COLO829 (cell line): ENCODE data around the gene AGAP1.

ENCODE experiments used
- DNase-seq: peaks from one replicate; pipeline ENCODE4 v3.0.0; 2012; ENCODE audit warnings: low spot score

AGAP1 gene

GRCh38 chr2:235810846-235811245 lies 317.0 kb downstream of the AGAP1 start:
- no peak for DNase-seq

- DNase-seq = no peak
Observed at GRCh38 chr2:235811446-235812184, 317.8 kb downstream of the AGAP1 start.

- DNase-seq = no peak
Observed at GRCh38 chr2:235812185-235812665, 318.4 kb downstream of the AGAP1 start.

- DNase-seq = no peak
Observed at GRCh38 chr2:235813398-235813797, 319.6 kb downstream of the AGAP1 start.

GRCh38 chr2:235820571-235820970 lies 326.7 kb downstream of the AGAP1 start:
- no peak for DNase-seq

- DNase-seq = no peak
Observed at GRCh38 chr2:235824331-235824730, 330.5 kb downstream of the AGAP1 start.

GRCh38 chr2:235825946-235826345 lies 332.1 kb downstream of the AGAP1 start:
- no peak for DNase-seq

GRCh38 chr2:235826826-235827225 lies 333.0 kb downstream of the AGAP1 start:
- DNase-seq = no peak

- DNase-seq = no peak
Observed at GRCh38 chr2:235827585-235827992, 333.7 kb downstream of the AGAP1 start.

- no peak for DNase-seq
Observed at GRCh38 chr2:235829726-235830125, 335.9 kb downstream of the AGAP1 start.

- no peak for DNase-seq
Observed at GRCh38 chr2:235831755-235832154, 337.9 kb downstream of the AGAP1 start.

GRCh38 chr2:235832941-235833340 lies 339.1 kb downstream of the AGAP1 start:
- DNase-seq = no peak

GRCh38 chr2:235833971-235834620 lies 340.3 kb downstream of the AGAP1 start:
- DNase-seq = no peak

- DNase-seq = no peak
Observed at GRCh38 chr2:235834781-235835180, 340.9 kb downstream of the AGAP1 start.

GRCh38 chr2:235835810-235836209 lies 342.0 kb downstream of the AGAP1 start:
- DNase-seq = no peak

- no peak for DNase-seq
Observed at GRCh38 chr2:235836491-235836911, 342.7 kb downstream of the AGAP1 start.

GRCh38 chr2:235839226-235839625 lies 345.4 kb downstream of the AGAP1 start:
- DNase-seq = no peak

GRCh38 chr2:235839974-235840373 lies 346.1 kb downstream of the AGAP1 start:
- no peak for DNase-seq

- DNase-seq = no peak
Observed at GRCh38 chr2:235841863-235842262, 348.0 kb downstream of the AGAP1 start.

- DNase-seq = no peak
Observed at GRCh38 chr2:235842941-235843340, 349.1 kb downstream of the AGAP1 start.

GRCh38 chr2:235843591-235844395 lies 349.9 kb downstream of the AGAP1 start:
- DNase-seq = no peak

- DNase-seq = no peak
Observed at GRCh38 chr2:235844561-235844960, 350.7 kb downstream of the AGAP1 start.

- no peak for DNase-seq
Observed at GRCh38 chr2:235845245-235845644, 351.4 kb downstream of the AGAP1 start.
